Liver (tissue), 9 donors: ENCODE data around the gene MANF. TPM values are rescaled to one million over a fixed set of nuclear protein-coding genes. Genes with fewer than 3 reads are reported as not detected.
"Not testable (repeated sequence)": the region's sequence is repeated elsewhere in the genome, so short reads cannot be mapped to it uniquely, and the experiment has no call there.

ENCODE experiments used
- DNase-seq: peaks from one replicate; pipeline ENCODE4 v3.0.0-alpha.2; 2017; ENCODE audit warnings: low spot score
- H3K27ac ChIP-seq, 2 donors: one replicate each; pipeline ENCODE4 v1.7.0; 2013; ENCODE audit warnings: inconsistent platforms in 2 of 2, low read length in 2 of 2, control low read depth in 1 of 2, low read depth in 1 of 2, mild to moderate bottlenecking in 1 of 2
- H3K27me3 ChIP-seq, 4 donors: one replicate each; pipeline versions ENCODE4 v1.6.1 to v1.7.0; 2013; ENCODE audit warnings: low read length in 3 of 4, inconsistent platforms in 1 of 4, mild to moderate bottlenecking in 1 of 4, moderate library complexity in 1 of 4; ENCODE audit not compliant: control insufficient read depth in 4 of 4, insufficient read depth in 4 of 4
- H3K36me3 ChIP-seq, 4 donors: one replicate each; pipeline versions ENCODE4 v1.6.1 to v1.7.0; 2013; ENCODE audit warnings: low read length in 3 of 4, mild to moderate bottlenecking in 3 of 4, low read depth in 1 of 4, moderate library complexity in 1 of 4; ENCODE audit not compliant: control insufficient read depth in 4 of 4, insufficient read depth in 3 of 4
- H3K4me1 ChIP-seq, 4 donors: one replicate each; pipeline versions ENCODE4 v1.6.1 to v1.7.0; 2013; ENCODE audit warnings: low read length in 3 of 4, mild to moderate bottlenecking in 3 of 4, moderate library complexity in 1 of 4; ENCODE audit not compliant: control insufficient read depth in 4 of 4, insufficient read depth in 4 of 4
- H3K4me3 ChIP-seq, 3 donors: one replicate each; pipeline versions ENCODE4 v1.6.1 to v1.7.0; 2013; ENCODE audit warnings: low read length in 3 of 3, control low read depth in 1 of 3, low read depth in 1 of 3, mild to moderate bottlenecking in 1 of 3
- H3K9ac ChIP-seq, 2 donors: one replicate each; pipeline ENCODE4 v1.7.0; 2013; ENCODE audit warnings: low read length in 2 of 2, mild to moderate bottlenecking in 2 of 2, moderate library complexity in 2 of 2, control low read depth in 1 of 2, low read depth in 1 of 2
- H3K9me3 ChIP-seq, 4 donors: one replicate each; pipeline versions ENCODE4 v1.6.1 to v1.7.0; 2013; ENCODE audit warnings: low read length in 3 of 4; ENCODE audit not compliant: control insufficient read depth in 4 of 4
- EGR1 ChIP-seq, 2 donors: IDR thresholded peaks; 2 replicates each; pipeline ENCODE4 v1.6.1; 2016 to 2018; ENCODE audit warnings: antibody characterized with exemption in 2 of 2, low read depth in 2 of 2
- FOXA1 ChIP-seq: IDR thresholded peaks from 2 replicates; pipeline ENCODE4 v1.6.1; 2016; ENCODE audit warnings: antibody characterized with exemption
- FOXA2 ChIP-seq: IDR thresholded peaks from 2 replicates; pipeline ENCODE4 v1.6.1; 2016; ENCODE audit warnings: antibody characterized with exemption
- GABPA ChIP-seq, 2 donors: IDR thresholded peaks in 1 of 2; conservative IDR thresholded peaks in 1 of 2; 2 replicates each; pipeline ENCODE4 v1.6.1; 2016; ENCODE audit warnings: antibody characterized with exemption in 2 of 2, mild to moderate bottlenecking in 1 of 2, moderate library complexity in 1 of 2
- HNF4A ChIP-seq, 2 donors: conservative IDR thresholded peaks; 2 replicates each; pipeline ENCODE4 v1.6.1; 2016; ENCODE audit warnings: antibody characterized with exemption in 2 of 2, mild to moderate bottlenecking in 2 of 2
- HNF4G ChIP-seq: IDR thresholded peaks from 2 replicates; pipeline ENCODE4 v1.6.1; 2016; ENCODE audit warnings: antibody characterized with exemption
- JUND ChIP-seq, 2 donors: IDR thresholded peaks; 2 replicates each; pipeline ENCODE4 v1.6.1; 2016; ENCODE audit warnings: antibody characterized with exemption in 2 of 2
- MAX ChIP-seq: IDR thresholded peaks from 2 replicates; pipeline ENCODE4 v1.6.1; 2016; ENCODE audit warnings: antibody characterized with exemption
- NR2F2 ChIP-seq: IDR thresholded peaks from 2 replicates; pipeline ENCODE4 v1.6.1; 2016; ENCODE audit warnings: antibody characterized with exemption
- SP1 ChIP-seq: IDR thresholded peaks from 2 replicates; pipeline ENCODE4 v1.6.1; 2018; ENCODE audit warnings: antibody characterized with exemption, mild to moderate bottlenecking
- YY1 ChIP-seq: IDR thresholded peaks from 2 replicates; pipeline ENCODE4 v1.6.1; 2016; ENCODE audit warnings: antibody characterized with exemption, mild to moderate bottlenecking
- WGBS: extraction: QIAGEN DNeasy Blood & Tissue Kit; methylation state at CpG from one replicate; pipeline ENCODE4 v1.1.7; 2013; 5-methylcytosine and 5-hydroxymethylcytosine counted together
- polyA plus RNA-seq, 2 donors: library from polyadenylated mRNA; stranded (reverse) in 1 of 2; unstranded in 1 of 2; fragments of 200-250 nt in 1 of 2; fragments of >200 nt in 1 of 2; fragmentation: Nextera tagmentation in 1 of 2; extraction: Ambion mirVana in 1 of 2; gene quantifications; one replicate each; pipeline versions ENCODE4 v1.2.1 to v1.2.3, GENCODE V29; 2013 to 2015
- total RNA-seq, 2 donors: library from RNA; depleted of rRNA; stranded (reverse); fragments of >200 nt; gene quantifications; one replicate each; pipeline ENCODE4 v1.2.3, GENCODE V29; 2014
- TF ChIP-seq, protein P1 (sequence below): IDR thresholded peaks from 2 replicates; pipeline ENCODE4 v1.6.1; 2016; ENCODE audit warnings: antibody characterized with exemption, mild to moderate bottlenecking
- TF ChIP-seq, protein P2 (sequence below): IDR thresholded peaks from 2 replicates; pipeline ENCODE4 v1.6.1; 2016; ENCODE audit warnings: antibody characterized with exemption
- donor health status: healthy.
- donor health status: healthy.
- donor health status: healthy.
- donor health status: healthy.
- donor health status: healthy.

The MANF gene
- total and polyA plus RNA-seq, 4 donors = 28.9 to 116 (median 75.6) TPM

DNA sequence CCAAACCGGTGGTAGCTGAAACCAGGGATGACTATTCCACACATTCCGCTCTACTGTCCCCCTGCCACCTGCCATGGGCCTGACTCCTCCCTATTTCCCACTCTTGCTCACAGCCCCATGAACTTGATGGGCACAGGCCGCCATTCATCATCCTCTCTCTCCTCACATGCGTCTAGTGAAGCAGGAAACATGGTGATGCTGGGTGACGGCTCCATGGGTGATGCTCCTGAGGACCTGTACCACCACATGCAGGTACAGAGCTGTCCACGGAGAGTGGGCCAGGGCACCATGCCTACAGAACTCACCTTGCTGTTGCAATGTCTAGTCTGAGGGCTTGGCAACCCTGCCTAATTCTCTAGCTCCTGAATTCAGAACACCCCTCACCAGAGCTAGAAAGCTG is 23.3 kb upstream of the MANF start:
- H3K4me1 ChIP-seq = no peaks in the 10 kb centered on the region
- H3K4me3 ChIP-seq = no peak overlapping the region
- 95% methylated on average over 6 of the region's 6 CpGs for WGBS
- no peak for TF ChIP-seq NR2F2
- no peak for DNase-seq
- no peaks in the 10 kb centered on the region for H3K36me3 ChIP-seq
- H3K27me3 ChIP-seq = no peaks in the 10 kb centered on the region
- no peak overlapping the region for H3K9ac ChIP-seq
- no peak overlapping the region for H3K27ac ChIP-seq
- H3K9me3 ChIP-seq = no peaks in the 10 kb centered on the region

GRCh38 chr3:51362476-51362875 is 22.6 kb upstream of the MANF start:
- H3K4me3 ChIP-seq = no peak overlapping the region
- H3K27me3 ChIP-seq = no peaks in the 10 kb centered on the region
- TF ChIP-seq JUND (IDR thresholded peaks at IDR 0.05) = no peak
- TF ChIP-seq GABPA (IDR thresholded peaks at IDR 0.05 in 1 of 2, conservative IDR thresholded peaks at IDR 0.05 in 1 of 2) = no peak
- TF ChIP-seq, protein P1, sequence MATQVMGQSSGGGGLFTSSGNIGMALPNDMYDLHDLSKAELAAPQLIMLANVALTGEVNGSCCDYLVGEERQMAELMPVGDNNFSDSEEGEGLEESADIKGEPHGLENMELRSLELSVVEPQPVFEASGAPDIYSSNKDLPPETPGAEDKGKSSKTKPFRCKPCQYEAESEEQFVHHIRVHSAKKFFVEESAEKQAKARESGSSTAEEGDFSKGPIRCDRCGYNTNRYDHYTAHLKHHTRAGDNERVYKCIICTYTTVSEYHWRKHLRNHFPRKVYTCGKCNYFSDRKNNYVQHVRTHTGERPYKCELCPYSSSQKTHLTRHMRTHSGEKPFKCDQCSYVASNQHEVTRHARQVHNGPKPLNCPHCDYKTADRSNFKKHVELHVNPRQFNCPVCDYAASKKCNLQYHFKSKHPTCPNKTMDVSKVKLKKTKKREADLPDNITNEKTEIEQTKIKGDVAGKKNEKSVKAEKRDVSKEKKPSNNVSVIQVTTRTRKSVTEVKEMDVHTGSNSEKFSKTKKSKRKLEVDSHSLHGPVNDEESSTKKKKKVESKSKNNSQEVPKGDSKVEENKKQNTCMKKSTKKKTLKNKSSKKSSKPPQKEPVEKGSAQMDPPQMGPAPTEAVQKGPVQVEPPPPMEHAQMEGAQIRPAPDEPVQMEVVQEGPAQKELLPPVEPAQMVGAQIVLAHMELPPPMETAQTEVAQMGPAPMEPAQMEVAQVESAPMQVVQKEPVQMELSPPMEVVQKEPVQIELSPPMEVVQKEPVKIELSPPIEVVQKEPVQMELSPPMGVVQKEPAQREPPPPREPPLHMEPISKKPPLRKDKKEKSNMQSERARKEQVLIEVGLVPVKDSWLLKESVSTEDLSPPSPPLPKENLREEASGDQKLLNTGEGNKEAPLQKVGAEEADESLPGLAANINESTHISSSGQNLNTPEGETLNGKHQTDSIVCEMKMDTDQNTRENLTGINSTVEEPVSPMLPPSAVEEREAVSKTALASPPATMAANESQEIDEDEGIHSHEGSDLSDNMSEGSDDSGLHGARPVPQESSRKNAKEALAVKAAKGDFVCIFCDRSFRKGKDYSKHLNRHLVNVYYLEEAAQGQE = no peak
- no peak for TF ChIP-seq SP1
- no peak for TF ChIP-seq FOXA2
- no peak for TF ChIP-seq MAX
- no peak for TF ChIP-seq HNF4G
- TF ChIP-seq FOXA1 = no peak
- no peak for TF ChIP-seq HNF4A (conservative IDR thresholded peaks at IDR 0.05)
- no peak for TF ChIP-seq EGR1 (IDR thresholded peaks at IDR 0.05; ENCODE audit: low read depth in 2 of 2)
- TF ChIP-seq, protein P2, sequence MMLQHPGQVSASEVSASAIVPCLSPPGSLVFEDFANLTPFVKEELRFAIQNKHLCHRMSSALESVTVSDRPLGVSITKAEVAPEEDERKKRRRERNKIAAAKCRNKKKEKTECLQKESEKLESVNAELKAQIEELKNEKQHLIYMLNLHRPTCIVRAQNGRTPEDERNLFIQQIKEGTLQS = no peak
- TF ChIP-seq YY1 = no peak
- TF ChIP-seq NR2F2 = no peak
- no peak overlapping the region for H3K27ac ChIP-seq
- no peak overlapping the region for H3K9ac ChIP-seq
- H3K4me1 ChIP-seq = no peaks in the 10 kb centered on the region
- no peaks in the 10 kb centered on the region for H3K9me3 ChIP-seq
- no peak for DNase-seq
- 86% methylated on average over 9 of the region's 9 CpGs for WGBS
- no peaks in the 10 kb centered on the region for H3K36me3 ChIP-seq

GRCh38 chr3:51368276-51368675 is 16.8 kb upstream of the MANF start:
- H3K9ac ChIP-seq, H3K9me3 ChIP-seq, H3K4me1 ChIP-seq, H3K27ac ChIP-seq, H3K4me3 ChIP-seq, H3K36me3 ChIP-seq, DNase-seq, H3K27me3 ChIP-seq: not testable (repeated sequence)
- WGBS = 89% methylated on average over 8 of the region's 8 CpGs
